Cardiac septum (tissue), 1 donor: ENCODE results near the gene IGSF5. TPM values are rescaled to one million over a fixed set of nuclear protein-coding genes. Genes with fewer than 3 reads are reported as not detected.
"Not testable (repeated sequence)": the region's sequence is repeated elsewhere in the genome, so short reads cannot be mapped to it uniquely, and the experiment has no call there.

ENCODE experiments used
- DNase-seq: peaks from one replicate; pipeline ENCODE4 v3.0.0-alpha.2; 2020; ENCODE audit warnings: low spot score
- intact Hi-C: fragments of 100-400 bp; cut with DNase I; formaldehyde crosslinking; loops from one replicate; pipeline ENCODE4 v1.14.0; 2022
- long read RNA-seq: library from polyadenylated mRNA; unstranded; transcript quantifications from one replicate; pipeline ENCODE4 v2.0.0, GENCODE V29; 2021
- total RNA-seq: library from RNA; stranded (reverse); fragmentation: NEBNext Ultra II Directional; extraction: Animal tissue kit (Norgen Biotek cat#: 25700); gene quantifications from one replicate; pipeline ENCODE4 v1.2.1, GENCODE V29; 2021
- donor health status: DM: no; HTN: no; CAD: no.

Gene IGSF5
- total RNA-seq, result 3.8 TPM
- long read RNA-seq, partial matches to known transcripts, result 0 of 1 reads
- long read RNA-seq, other reads (novel, unspliced or antisense), result 1 of 1 reads

DNA sequence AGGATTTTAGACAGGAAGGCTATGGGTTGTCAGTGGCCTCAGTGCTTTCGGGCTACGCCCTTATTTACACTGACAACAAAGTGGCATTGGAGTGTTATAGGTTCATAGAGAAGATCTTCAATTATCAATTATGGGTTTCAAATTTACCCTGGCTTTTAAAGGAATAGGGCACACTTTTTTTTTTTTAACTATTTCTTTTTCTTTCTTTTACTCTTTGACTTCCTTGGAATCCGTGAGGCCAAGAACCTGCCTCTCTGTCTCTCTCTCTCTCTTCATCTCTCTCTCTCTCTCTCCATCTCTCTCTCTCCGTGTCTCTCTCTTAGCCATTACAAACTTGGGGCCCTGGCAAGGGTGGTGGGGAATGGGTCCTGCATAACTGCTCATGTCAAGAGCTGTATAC is at the start of gene IGSF5:
IGSF5 (plus strand) TSS at position 301 of the 400 bp plus-strand sequence. CDS start 327 bp downstream, outside the sequence.
- intact Hi-C loops, DNase-seq: not testable (repeated sequence)

GRCh38 chr21:39696196-39696595 is 48.8 kb upstream of the IGSF5 start:
- no peak for DNase-seq
- intact Hi-C loops, result no loop called here

DNA sequence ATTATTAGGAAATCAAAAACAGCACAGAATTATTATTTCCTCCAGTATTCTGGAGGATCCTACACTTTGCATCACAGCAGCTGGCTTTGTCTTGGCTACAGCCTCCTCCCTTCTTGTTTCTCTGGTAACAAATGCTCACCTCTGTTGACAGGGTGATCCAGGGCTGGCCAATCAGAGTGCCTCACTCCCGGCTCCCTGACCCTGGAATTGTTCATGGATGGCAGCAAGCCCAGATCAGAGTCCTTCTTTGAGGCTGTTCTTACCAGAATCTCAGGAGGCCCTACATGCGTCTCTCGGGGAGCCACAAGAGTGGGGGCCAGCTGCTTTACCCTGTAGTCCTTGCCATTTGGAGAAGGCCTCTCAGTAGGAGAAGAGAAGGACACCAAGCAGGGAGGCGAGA is 48.4 kb upstream of the IGSF5 start:
- intact Hi-C loops, result no loop called here
- DNase-seq, result no peak

DNA sequence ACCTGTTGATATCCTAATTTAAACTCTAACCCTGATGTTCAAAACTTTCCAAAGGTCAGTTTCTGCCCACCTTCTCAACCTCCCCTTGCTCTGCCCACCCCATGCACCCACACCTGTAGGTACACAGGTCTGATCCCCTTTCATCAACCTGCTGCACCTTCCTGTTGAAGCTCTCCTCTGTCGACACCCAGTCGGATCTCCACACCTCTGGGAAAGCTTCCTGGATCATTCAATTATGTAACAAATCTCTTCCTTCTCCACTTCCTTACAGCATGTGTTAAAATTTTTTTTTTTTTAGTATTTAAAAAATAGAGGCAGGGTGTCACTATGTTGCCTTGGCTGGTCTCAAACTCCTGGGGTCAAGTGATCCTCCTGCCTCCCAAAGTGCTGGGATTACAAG is 44.7 kb upstream of the IGSF5 start:
- intact Hi-C loops, result no loop called here
- DNase-seq, result no peak

GRCh38 chr21:39703578-39703977 is 41.4 kb upstream of the IGSF5 start:
- DNase-seq, result no peak
- intact Hi-C loops, result no loop called here

GRCh38 chr21:39705849-39706248 is 39.1 kb upstream of the IGSF5 start:
- intact Hi-C loops, result no loop called here
- DNase-seq, result no peak

DNA sequence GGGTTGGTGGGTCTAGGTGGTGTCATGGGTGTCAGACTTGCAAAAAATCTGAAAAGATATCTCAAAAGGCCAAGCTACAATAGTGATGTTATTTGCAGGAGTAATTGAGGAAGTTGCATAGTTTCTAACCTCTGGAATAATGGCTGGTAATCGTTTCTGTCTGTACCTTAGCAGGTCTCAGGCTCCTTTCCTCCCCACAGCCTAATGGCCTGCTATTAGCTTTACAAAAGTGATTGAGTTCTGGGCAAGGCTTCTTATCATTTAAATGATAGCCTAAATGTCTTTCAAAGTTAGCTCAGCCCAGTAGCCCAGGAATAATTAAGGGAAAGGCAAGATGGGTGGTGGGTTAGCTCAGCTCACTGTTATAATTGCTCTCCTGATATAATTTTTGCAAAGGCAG is 37.7 kb upstream of the IGSF5 start:
- no peak for DNase-seq
- intact Hi-C loops, result no loop called here

DNA sequence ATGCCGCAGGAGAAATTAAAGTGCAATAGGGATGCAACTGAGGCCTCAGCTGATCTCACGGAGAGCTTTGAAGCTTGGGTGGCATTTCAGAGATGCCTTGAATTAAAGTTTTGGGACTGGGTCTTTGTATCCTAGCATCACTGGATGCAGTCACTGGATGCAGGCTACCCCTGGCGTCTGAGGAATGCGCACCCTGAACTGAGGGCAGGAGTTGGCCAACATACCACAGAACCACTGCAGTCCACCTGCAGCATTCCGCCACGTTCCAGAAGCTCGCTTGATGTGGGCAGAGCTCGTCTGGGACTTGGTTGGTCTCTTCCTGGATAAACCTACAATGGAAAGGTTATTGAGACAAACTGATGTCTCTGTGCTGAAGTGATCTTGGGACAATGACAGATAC is 34.1 kb upstream of the IGSF5 start:
- intact Hi-C loops, result no loop called here

DNA sequence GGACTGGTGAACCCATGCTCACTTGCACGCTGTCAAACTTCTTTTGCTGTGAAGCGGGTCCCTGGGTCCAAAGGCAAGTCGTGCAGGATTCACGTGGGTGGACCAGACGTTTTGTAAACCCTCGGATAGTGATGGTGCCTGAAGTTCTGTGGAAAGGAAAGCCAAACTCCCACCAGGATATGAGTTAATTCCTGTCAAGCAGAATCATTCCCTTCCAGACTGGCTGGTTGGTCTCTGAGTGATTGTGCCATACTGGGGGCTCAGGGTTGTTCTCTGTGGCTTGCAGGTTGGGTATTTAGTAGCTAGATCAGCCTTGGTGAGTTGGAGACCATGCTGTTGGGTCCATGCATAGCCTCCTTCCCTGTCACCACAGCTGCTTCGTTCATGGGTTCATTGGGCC is 32.7 kb upstream of the IGSF5 start:
- intact Hi-C loops, result no loop called here
- DNase-seq, result no peak

More for the DNA sequence above, 34.1 kb upstream of the IGSF5 start:
- no peak for DNase-seq

DNA sequence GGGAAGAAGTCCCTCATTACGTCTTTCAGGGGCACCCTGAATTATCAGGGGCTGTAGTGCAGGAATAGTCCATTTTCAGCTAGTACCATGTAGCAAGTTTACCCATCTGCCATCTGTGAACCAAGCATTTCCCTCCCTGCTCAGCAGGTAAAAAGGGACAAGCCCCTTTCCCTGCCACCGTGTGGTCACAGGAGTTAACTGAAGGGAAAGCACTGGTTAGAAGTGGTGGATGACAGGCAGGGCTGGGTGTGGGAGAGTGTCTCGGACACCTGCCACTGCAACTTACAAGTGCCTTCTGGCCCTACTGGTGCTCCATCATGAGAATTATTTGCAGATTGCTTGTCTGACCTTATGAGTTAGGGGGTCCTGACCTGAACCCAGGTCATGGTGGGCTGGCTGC is 32.0 kb upstream of the IGSF5 start:
- no peak for DNase-seq
- intact Hi-C loops, result no loop called here

DNA sequence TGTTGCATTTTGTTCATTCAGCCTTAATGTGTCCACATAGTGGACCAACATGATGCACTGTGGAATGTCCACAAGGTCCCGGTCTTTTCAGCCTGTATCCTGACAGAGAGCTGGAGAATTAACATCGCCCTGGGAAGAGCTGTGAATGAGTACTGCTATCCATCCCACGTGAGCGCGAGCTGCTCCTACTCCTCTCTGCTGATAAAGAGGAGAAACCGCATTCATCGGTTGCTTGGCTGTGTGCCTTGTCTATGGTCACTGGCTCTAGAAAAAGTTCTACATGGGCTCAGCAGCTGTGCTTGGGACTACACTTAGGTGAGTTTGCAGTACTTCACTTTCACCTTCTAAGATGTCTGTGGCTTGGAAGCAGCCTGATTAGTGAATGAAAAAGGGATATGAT is 31.1 kb upstream of the IGSF5 start:
- intact Hi-C loops, result no loop called here
- DNase-seq, result no peak

GRCh38 chr21:39714331-39714730 is 30.7 kb upstream of the IGSF5 start:
- intact Hi-C loops, result no loop called here

GRCh38 chr21:39715804-39716397 is 29.1 kb upstream of the IGSF5 start:
- intact Hi-C loops, result no loop called here

More at GRCh38 chr21:39714331-39714730, 30.7 kb upstream of the IGSF5 start:
- DNase-seq, result no peak

GRCh38 chr21:39720126-39720778 is 24.7 kb upstream of the IGSF5 start:
- intact Hi-C loops, result no loop called here
- DNase-seq, result no peak

More at GRCh38 chr21:39715804-39716397, 29.1 kb upstream of the IGSF5 start:
- no peak for DNase-seq

DNA sequence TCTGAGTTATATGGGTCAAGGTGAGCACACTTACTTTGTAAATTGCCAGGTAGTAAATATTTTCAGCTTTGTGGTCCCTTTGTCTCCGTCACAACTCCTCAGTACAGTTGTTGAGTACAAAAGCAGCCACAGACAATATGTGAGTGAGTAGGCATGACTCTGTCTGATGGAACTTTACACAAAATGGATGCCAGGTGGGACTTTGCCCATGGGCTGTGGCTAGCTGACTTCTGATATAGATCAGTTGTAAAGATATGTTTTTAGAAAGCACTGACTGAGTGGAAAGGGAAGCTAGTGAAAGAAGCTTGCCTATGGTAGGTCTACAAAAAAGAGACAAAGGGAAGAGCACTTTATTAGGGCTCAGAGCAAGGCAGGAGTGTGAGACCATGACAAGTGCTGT is 23.1 kb upstream of the IGSF5 start:
- intact Hi-C loops, result no loop called here
- DNase-seq, result no peak

GRCh38 chr21:39724944-39725343 is 20.0 kb upstream of the IGSF5 start:
- no peak for DNase-seq
- intact Hi-C loops, result no loop called here

DNA sequence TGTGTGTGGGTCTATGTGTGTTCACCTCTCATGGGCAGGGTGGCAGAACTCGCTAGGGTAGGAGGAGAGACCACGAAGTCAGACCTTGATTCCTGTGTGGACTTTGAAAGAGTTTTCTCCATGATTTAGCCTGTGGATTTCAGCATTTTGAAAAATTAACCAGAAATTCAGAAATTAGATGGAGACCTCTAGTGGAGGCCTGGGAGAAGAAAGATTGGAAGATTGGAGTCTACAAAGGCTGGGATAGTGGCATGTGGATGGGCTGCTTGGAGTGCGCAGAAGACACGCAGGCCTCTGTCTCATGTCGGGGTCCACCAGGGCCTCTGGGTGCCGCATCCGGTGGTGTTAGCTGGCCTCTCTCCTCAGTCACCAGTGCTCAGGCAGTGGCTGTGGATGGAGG is 18.9 kb upstream of the IGSF5 start:
- intact Hi-C loops, result no loop called here
- no peak for DNase-seq

DNA sequence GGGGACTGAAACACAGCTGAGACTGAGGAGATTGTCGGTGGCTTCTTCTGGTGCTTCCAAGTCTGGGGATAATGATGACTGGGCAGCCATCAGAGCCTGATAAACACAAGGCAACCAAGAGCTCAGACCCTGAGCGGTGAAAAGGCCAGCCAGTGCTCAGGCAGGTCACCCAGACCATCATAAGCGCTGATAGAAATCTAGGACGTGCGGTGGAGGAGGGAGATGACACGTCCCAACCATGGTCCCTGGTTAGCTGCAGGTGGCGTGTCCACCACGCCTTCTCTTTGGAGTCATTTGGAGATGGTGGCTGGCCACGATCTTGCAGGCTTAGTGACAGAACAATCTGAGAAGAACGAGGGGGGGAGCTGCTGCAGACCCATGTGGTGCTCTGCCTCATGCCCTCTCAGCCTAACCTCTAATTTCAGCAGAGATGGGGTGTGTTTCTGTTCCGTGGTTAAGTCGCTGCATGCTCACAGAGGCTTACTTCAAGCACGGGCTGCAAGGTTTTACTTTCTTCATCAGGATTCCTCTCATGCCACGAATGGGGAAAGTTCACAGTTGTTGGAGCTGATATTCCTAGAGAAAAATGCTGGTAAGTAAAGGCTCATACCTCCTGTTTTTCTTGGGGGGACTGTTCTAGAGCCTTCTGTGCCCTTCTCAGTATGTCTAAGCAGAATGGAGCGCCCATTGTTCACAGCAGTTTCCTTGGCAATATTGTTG is 17.4 kb upstream of the IGSF5 start:
- intact Hi-C loops, result no loop called here
- no peak for DNase-seq

- no peak for DNase-seq
- intact Hi-C loops, result no loop called here
Observed at GRCh38 chr21:39728341-39728740, 16.6 kb upstream of the IGSF5 start.

- DNase-seq, result no peak
- intact Hi-C loops, result no loop called here
Observed at GRCh38 chr21:39730418-39731157, 14.4 kb upstream of the IGSF5 start.
